Mucosa of descending colon (tissue), 3 donors: ENCODE measurements around the gene DNAH3. TPM values are rescaled to one million over a fixed set of nuclear protein-coding genes. Genes with fewer than 3 reads are reported as not detected.
A peak's percentile ranks its signal among the peaks of the same experiment; 100 is the strongest.
"Not testable (repeated sequence)": the region's sequence is repeated elsewhere in the genome, so short reads cannot be mapped to it uniquely, and the experiment has no call there.

Source experiments
- ATAC-seq: fragments of 200-7000 bp; cut with Tn5 transposase; one replicate; pipeline ENCODE4 v1.9.1; 2020; ENCODE audit warnings: mild to moderate bottlenecking, moderate library complexity
- DNase-seq, 3 donors: peaks; one replicate each; pipeline ENCODE4 v3.0.0-alpha.2; 2020
- H3K36me3 ChIP-seq: fragments of 200-600 bp; one replicate; pipeline ENCODE4 v1.8.0; 2021; ENCODE audit warnings: low read depth, mild to moderate bottlenecking
- H3K4me1 ChIP-seq: fragments of 200-600 bp; one replicate; pipeline ENCODE4 v1.8.0; 2021; ENCODE audit warnings: low read depth, mild to moderate bottlenecking
- H3K4me3 ChIP-seq: fragments of 200-600 bp; one replicate; pipeline ENCODE4 v1.8.0; 2021; ENCODE audit warnings: mild to moderate bottlenecking
- H3K9me3 ChIP-seq: fragments of 200-600 bp; one replicate; pipeline ENCODE4 v1.8.0; 2021; ENCODE audit warnings: mild to moderate bottlenecking
- intact Hi-C, 2 donors: fragments of 100-400 bp; cut with DNase I in 1 of 2; cut with micrococcal nuclease in 1 of 2; formaldehyde crosslinking; loops; one replicate each; pipeline versions ENCODE4 v1.11.0 to v1.11.1; 2022; cut with DNase I, micrococcal nuclease
- total RNA-seq, 3 donors: library from RNA; stranded (reverse); fragmentation: NEBNext Ultra II Directional in 2 of 3; extraction: Animal tissue kit (Norgen Biotek cat#: 25700) in 2 of 3; gene quantifications; one replicate each; pipeline versions ENCODE4 v1.2.1 to v1.2.4, GENCODE V29; 2021 to 2023
- TF ChIP-seq, protein P1 (sequence below): fragments of 200-600 bp; IDR thresholded peaks from one replicate; pipeline ENCODE4 v1.8.0; 2022; ENCODE audit warnings: antibody characterized with exemption, mild to moderate bottlenecking
- donor health status: DM: no; HTN: no; CAD: no; lungs with moderate emphysema.
- donor health status: DM: no; HTN: no; CAD: no.
- donor health status: DM: no; HTN: yes; CAD: no.

DNAH3 gene
- total RNA-seq, 3 donors from 2014 or later = 2.2 to 6.4 (median 2.9) TPM

DNA sequence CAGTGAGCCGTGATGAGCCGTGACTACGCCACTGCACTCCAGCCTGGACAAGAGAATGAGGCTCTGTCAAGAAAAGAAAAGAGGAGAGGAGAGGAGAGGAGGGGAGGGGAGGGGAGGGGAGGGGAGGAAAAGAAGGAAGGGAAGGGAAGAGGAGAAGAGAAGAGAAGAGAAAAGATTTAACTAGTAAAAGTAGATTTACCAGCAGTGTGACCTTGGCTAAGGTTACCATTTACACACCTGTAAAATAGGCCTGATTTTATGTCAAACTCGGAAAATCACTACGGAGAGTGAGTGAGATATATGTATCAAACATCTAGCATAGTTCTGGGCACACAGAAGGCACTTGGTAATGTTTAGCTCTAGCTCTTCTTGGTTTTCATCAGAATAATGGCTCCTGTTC, 140.8 kb downstream of the DNAH3 start:
- intact Hi-C loops = no loop called here
- TF ChIP-seq, protein P1, sequence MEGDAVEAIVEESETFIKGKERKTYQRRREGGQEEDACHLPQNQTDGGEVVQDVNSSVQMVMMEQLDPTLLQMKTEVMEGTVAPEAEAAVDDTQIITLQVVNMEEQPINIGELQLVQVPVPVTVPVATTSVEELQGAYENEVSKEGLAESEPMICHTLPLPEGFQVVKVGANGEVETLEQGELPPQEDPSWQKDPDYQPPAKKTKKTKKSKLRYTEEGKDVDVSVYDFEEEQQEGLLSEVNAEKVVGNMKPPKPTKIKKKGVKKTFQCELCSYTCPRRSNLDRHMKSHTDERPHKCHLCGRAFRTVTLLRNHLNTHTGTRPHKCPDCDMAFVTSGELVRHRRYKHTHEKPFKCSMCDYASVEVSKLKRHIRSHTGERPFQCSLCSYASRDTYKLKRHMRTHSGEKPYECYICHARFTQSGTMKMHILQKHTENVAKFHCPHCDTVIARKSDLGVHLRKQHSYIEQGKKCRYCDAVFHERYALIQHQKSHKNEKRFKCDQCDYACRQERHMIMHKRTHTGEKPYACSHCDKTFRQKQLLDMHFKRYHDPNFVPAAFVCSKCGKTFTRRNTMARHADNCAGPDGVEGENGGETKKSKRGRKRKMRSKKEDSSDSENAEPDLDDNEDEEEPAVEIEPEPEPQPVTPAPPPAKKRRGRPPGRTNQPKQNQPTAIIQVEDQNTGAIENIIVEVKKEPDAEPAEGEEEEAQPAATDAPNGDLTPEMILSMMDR = no peak
- H3K4me3 ChIP-seq = no peak overlapping the region
- H3K4me1 ChIP-seq = no peaks in the 10 kb centered on the region
- no peak for DNase-seq
- ATAC-seq = no peak
- H3K36me3 ChIP-seq = no peaks in the 10 kb centered on the region
- H3K9me3 ChIP-seq = no peaks in the 10 kb centered on the region

DNA sequence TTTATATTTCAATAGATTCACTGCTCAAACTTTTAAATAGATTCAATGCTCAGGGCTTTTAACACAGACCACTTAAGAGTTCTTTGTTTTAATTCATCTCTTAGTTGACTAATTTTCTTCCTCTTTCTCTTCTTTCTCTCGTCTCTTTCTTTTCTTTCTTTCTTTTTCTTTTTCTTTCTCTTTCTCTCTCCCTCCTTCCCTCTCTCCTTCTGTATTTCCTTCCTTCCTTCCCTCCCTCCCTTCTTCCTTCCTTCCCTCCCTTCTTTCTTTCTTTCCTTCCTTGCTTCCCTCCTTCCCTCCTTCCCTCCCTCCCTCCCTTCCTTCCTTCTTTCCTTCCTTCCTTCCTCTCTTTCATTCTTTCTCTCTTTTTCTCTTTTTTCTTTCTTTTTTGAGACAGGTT, 145.6 kb downstream of the DNAH3 start:
- DNase-seq (no peak), ATAC-seq (no peak)
- TF ChIP-seq, protein P1 = no peak
- H3K4me3 ChIP-seq = no peak overlapping the region
- H3K9me3 ChIP-seq = no peaks in the 10 kb centered on the region
- no peaks in the 10 kb centered on the region for H3K4me1 ChIP-seq
- intact Hi-C loops = no loop called here
- H3K36me3 ChIP-seq = no peaks in the 10 kb centered on the region

DNA sequence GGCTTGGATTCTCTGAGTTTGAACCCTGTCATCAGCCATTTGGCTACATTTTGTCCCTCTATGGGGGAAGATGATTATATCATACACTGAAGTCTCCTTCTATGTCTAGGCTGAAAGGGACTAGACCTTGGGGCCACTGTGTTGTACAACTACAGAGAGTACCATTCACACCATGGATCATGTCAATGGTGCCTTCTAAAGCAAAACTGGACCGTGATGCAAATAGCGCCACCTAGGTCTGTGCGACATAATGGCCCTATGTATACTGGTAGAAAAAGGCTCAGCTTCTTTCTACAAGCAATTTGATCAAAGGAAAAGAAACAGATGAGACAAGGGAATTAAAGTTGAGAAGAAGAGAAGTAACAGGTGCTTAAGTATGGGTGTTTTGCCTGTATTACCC, 149.4 kb downstream of the DNAH3 start:
- Histone ChIP-seq H3K9me3 (no peaks in the 10 kb centered on the region), H3K36me3 (no peaks in the 10 kb centered on the region), H3K4me3 (no peak overlapping the region), H3K4me1 (no peaks in the 10 kb centered on the region)
- intact Hi-C loops = no loop called here
- peak in 2 of 3 donors; percentile 33 to 62 for DNase-seq
- peak; percentile 55 for ATAC-seq
- TF ChIP-seq, protein P1 = peak; percentile 9

DNA sequence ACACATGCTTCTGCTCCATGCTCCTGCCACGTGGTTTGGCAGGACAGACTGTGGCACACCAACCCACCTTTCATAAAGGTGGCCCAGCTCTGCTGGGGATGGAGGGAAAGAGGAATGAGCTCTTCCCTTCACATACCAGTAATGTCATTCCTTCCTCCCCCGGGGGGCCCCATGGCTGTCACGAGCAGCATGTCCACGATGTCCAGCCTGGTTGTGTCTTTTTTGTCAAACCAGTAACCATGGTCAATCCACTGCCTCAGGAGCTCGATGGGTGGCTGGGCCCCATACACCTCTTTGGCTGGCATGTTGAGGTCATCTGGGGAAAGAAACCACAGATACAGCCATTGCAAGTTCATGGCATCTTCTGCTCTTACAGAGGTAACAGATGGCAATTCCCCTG, 153.5 kb downstream of the DNAH3 start:
- TF ChIP-seq, protein P1 = no peak
- H3K4me1 ChIP-seq = no peaks in the 10 kb centered on the region
- H3K4me3 ChIP-seq = no peak overlapping the region
- no peaks in the 10 kb centered on the region for H3K36me3 ChIP-seq
- no peak for DNase-seq
- intact Hi-C loops = no loop called here
- H3K9me3 ChIP-seq = no peaks in the 10 kb centered on the region
- no peak for ATAC-seq

DNA sequence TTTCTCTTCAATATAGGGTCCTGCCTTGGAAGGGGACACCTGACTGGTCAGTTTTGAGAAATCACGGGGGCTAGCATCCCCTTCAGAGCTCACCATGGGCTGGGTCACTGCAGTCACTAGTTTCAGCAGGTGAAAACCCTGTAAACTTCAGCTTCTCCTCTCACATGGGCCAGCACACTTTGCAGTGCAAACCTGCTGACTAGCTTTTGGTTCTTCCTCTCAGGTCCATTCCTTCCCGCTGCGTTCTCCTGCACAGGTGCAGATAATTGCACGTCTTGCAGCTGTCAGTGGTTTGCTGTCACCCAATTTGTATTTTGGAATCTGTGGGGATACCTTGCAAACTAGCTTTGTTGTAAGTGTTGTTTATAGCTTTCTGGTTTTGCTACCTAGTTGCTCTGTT, 154.9 kb downstream of the DNAH3 start:
- no peak for ATAC-seq
- Histone ChIP-seq H3K9me3 (no peaks in the 10 kb centered on the region), H3K4me1 (no peaks in the 10 kb centered on the region)

DNA sequence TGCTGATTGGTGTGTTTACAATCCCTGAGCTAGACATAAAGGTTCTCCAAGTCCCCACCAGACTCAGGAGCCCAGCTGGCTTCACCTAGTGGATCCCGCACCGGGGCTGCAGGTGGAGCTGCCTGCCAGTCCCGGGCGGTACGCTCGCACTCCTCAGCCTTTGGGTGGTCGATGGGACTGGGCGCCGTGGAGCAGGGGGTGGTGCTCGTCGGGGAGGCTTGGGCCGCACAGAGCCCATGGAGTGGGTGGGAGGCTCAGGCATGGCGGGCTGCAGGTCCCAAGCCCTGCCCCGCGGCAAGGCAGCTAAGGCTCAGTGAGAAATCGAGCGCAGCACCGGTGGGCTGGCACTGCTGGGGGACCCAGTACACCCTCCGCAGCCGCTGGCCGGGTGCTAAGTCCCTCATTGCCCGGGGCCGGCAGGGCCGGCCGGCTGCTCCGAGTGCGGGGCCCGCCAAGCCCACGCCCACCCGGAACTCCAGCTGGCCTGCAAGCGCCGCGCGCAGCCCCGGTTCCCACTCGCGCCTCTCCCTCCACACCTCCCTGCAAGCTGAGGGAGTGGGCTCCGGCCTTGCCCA, 161.1 kb downstream of the DNAH3 start:
- H3K4me3 ChIP-seq, H3K36me3 ChIP-seq, ATAC-seq, intact Hi-C loops, H3K9me3 ChIP-seq, DNase-seq, H3K4me1 ChIP-seq: not testable (repeated sequence)

More for the DNA sequence above, 154.9 kb downstream of the DNAH3 start:
- H3K4me3 ChIP-seq = no peak overlapping the region
- no peak for DNase-seq
- no peaks in the 10 kb centered on the region for H3K36me3 ChIP-seq
- intact Hi-C loops = no loop called here
- TF ChIP-seq, protein P1 = no peak
